IMR-90 (cell line): ENCODE data around the gene MAN1A2. TPM values are rescaled to one million over a fixed set of nuclear protein-coding genes. Genes with fewer than 3 reads are reported as not detected.

Experiments
- ATAC-seq: fragments of 200-7000 bp; cut with Tn5 transposase; 2 replicates; pipeline ENCODE4 v1.9.1; 2020; ENCODE audit warnings: low read depth, mild to moderate bottlenecking, moderate library complexity
- BruUV-seq: library from RNA; stranded (reverse); fragments of 400-500 nt; replicated peaks from 2 replicates; lab custom pipeline; 2021; lab: Mats Ljungman, UMichigan
- CTCF ChIA-PET: fragments of 300-600 bp; formaldehyde crosslinking; extraction: SDS; loops from one replicate; lab custom pipeline; 2021; ENCODE audit warnings: antibody characterized with exemption; lab: Yijun Ruan, JAX
- POLR2A ChIA-PET: fragments of 300-600 bp; sonication (Branson Sonifier 250); formaldehyde crosslinking; loops from one replicate; lab custom pipeline; 2022; ENCODE audit warnings: antibody characterized with exemption; ENCODE audit not compliant: unreplicated experiment; lab: Charles Lee
- DNase-seq: peaks from one replicate; pipeline ENCODE4 v3.0.0; 2013
- H2AFZ ChIP-seq: replicated peaks from 2 replicates; pipeline ENCODE3; 2013; ENCODE audit warnings: low read length, mild to moderate bottlenecking; ENCODE audit not compliant: poor library complexity
- H2AK5ac ChIP-seq: 2 replicates; pipeline ENCODE4 v1.6.1; 2013; ENCODE audit warnings: low read depth, low read length, inconsistent platforms
- H2AK9ac ChIP-seq: replicated peaks from 2 replicates; pipeline ENCODE3; 2013; ENCODE audit warnings: mild to moderate bottlenecking, low read depth, low read length, moderate library complexity; ENCODE audit not compliant: poor library complexity
- H2BK120ac ChIP-seq: 2 replicates; pipeline ENCODE4 v1.6.1; 2013; ENCODE audit warnings: low read depth, low read length, inconsistent platforms
- H2BK15ac ChIP-seq: 3 replicates; pipeline ENCODE4 v1.6.1; 2013; ENCODE audit warnings: low read depth, low read length, inconsistent platforms
- H2BK20ac ChIP-seq: 2 replicates; pipeline ENCODE4 v1.6.1; 2013; ENCODE audit warnings: low read depth, mild to moderate bottlenecking, inconsistent platforms, low read length, moderate library complexity
- H2BK5ac ChIP-seq: 2 replicates; pipeline ENCODE4 v1.6.1; 2013; ENCODE audit warnings: mild to moderate bottlenecking, low read depth, low read length, inconsistent platforms; ENCODE audit not compliant: poor library complexity, severe bottlenecking
- H3K14ac ChIP-seq: replicated peaks from 2 replicates; pipeline ENCODE4 v1.6.1; 2013; ENCODE audit warnings: low read depth, low read length, inconsistent platforms
- H3K18ac ChIP-seq: 2 replicates; pipeline ENCODE4 v1.6.1; 2013; ENCODE audit warnings: low read depth, low read length, control low read depth
- H3K23ac ChIP-seq: 2 replicates; pipeline ENCODE4 v1.6.1; 2013; ENCODE audit warnings: low read depth, low read length, inconsistent platforms
- H3K27ac ChIP-seq: 2 replicates; pipeline ENCODE4 v1.5.1; 2013; ENCODE audit warnings: mild to moderate bottlenecking, control low read depth, low read length; ENCODE audit not compliant: insufficient read depth
- H3K27me3 ChIP-seq: 2 replicates; pipeline ENCODE4 v1.6.1; 2013; ENCODE audit warnings: low read length; ENCODE audit not compliant: control insufficient read depth, insufficient read depth
- H3K36me3 ChIP-seq: 2 replicates; pipeline ENCODE4 v1.6.1; 2013; ENCODE audit warnings: low read length, mixed read lengths; ENCODE audit not compliant: control insufficient read depth, insufficient read depth
- H3K4ac ChIP-seq: 2 replicates; pipeline ENCODE4 v1.6.1; 2013; ENCODE audit warnings: low read depth, low read length, inconsistent platforms
- H3K4me1 ChIP-seq: 2 replicates; pipeline ENCODE4 v1.6.1; 2013; ENCODE audit warnings: low read length, mixed read lengths; ENCODE audit not compliant: control insufficient read depth, insufficient read depth
- H3K4me2 ChIP-seq: 2 replicates; pipeline ENCODE4 v1.6.1; 2013; ENCODE audit warnings: low read depth, mild to moderate bottlenecking, control low read depth, low read length, moderate library complexity
- H3K4me3 ChIP-seq: 2 replicates; pipeline ENCODE4 v1.5.1; 2013; ENCODE audit warnings: low read depth, mild to moderate bottlenecking, control low read depth, low read length, moderate library complexity; ENCODE audit not compliant: insufficient read depth
- H3K56ac ChIP-seq: 2 replicates; pipeline ENCODE4 v1.6.1; 2013; ENCODE audit warnings: low read length, inconsistent platforms; ENCODE audit not compliant: insufficient read depth; ENCODE audit errors: extremely low read depth
- H3K79me1 ChIP-seq, 2 experiments: 2 replicates each; pipeline ENCODE4 v1.6.1; 2013; ENCODE audit warnings: low read length in 2 of 2, inconsistent platforms in 1 of 2, low read depth in 1 of 2
- H3K9ac ChIP-seq: 2 replicates; pipeline ENCODE4 v1.6.1; 2013; ENCODE audit warnings: low read depth, low read length, control low read depth
- H3K9me1 ChIP-seq: 2 replicates; pipeline ENCODE4 v1.6.1; 2013; ENCODE audit warnings: low read length, inconsistent platforms; ENCODE audit not compliant: insufficient read depth
- H3K9me3 ChIP-seq: 2 replicates; pipeline ENCODE4 v1.6.1; 2013; ENCODE audit warnings: low read length; ENCODE audit not compliant: control insufficient read depth, insufficient read depth
- H4K20me1 ChIP-seq: 2 replicates; pipeline ENCODE4 v1.6.1; 2013; ENCODE audit warnings: low read length, inconsistent platforms; ENCODE audit not compliant: insufficient read depth
- H4K5ac ChIP-seq: 2 replicates; pipeline ENCODE4 v1.6.1; 2013; ENCODE audit warnings: mild to moderate bottlenecking, low read depth, low read length, control low read depth
- H4K8ac ChIP-seq, 2 experiments: 2 replicates each; pipeline ENCODE4 v1.6.1; 2013; ENCODE audit warnings: low read depth in 2 of 2, low read length in 2 of 2, control low read depth in 1 of 2, inconsistent platforms in 1 of 2
- H4K91ac ChIP-seq: 2 replicates; pipeline ENCODE4 v1.6.1; 2013; ENCODE audit warnings: low read depth, low read length, inconsistent platforms; ENCODE audit not compliant: insufficient read depth
- MAZ ChIP-seq: IDR thresholded peaks from 2 replicates; pipeline ENCODE4 v1.6.1; 2012; ENCODE audit warnings: low read depth, mild to moderate bottlenecking, low read length, improper control_type of control experiment, moderate library complexity, borderline replicate concordance
- RAD21 ChIP-seq: IDR thresholded peaks from 2 replicates; pipeline ENCODE4 v1.6.1; 2012; ENCODE audit warnings: low read length, improper control_type of control experiment
- WGBS, 2 experiments: methylation state at CpG; one replicate each; pipeline versions ENCODE4 v1.1.5 to v1.1.7; 2013; ENCODE audit warnings: missing lambda C conversion rate in 2 of 2; ENCODE audit not compliant: insufficient read length in 1 of 2; ENCODE audit errors: extremely low coverage in 2 of 2; 5-methylcytosine and 5-hydroxymethylcytosine counted together
- dilution Hi-C: fragments of 300-500 bp; cut with HindIII; formaldehyde crosslinking; loops from one replicate; pipeline ENCODE4 v1.14.3; 2018; ENCODE audit warnings: low sequenced_read_pairs; ENCODE audit not compliant: unreplicated experiment
- in situ Hi-C: fragments of 300-500 bp; cut with MboI; formaldehyde crosslinking; loops from 3 replicates; pipeline ENCODE4 v1.14.3; 2019; ENCODE audit warnings: low sequenced_read_pairs, inconsistent platforms, mixed read lengths
- intact Hi-C: fragments of 100-400 bp; cut with micrococcal nuclease; formaldehyde crosslinking; loops from 2 replicates; pipeline ENCODE4 v1.10.0; 2022
- polyA plus RNA-seq, 3 experiments: library from polyadenylated mRNA; depleted of rRNA; stranded (reverse); fragments of >200 nt; gene quantifications; 2 replicates each; pipeline ENCODE4 v1.2.3, GENCODE V29; 2012; ENCODE audit warnings: low replicate concordance in 1 of 3
- total RNA-seq: library from RNA; depleted of rRNA; stranded (reverse); fragments of >200 nt; gene quantifications from 2 replicates; pipeline ENCODE4 v1.2.3, GENCODE V29; 2012
- TF ChIP-seq, protein P1 (sequence below): conservative IDR thresholded peaks from 2 replicates; pipeline ENCODE4 v1.5.1; 2012; ENCODE audit warnings: mild to moderate bottlenecking, low read depth, low read length, improper control_type of control experiment

MAN1A2 gene
- total and polyA plus RNA-seq, 2 of the 4 experiments (the other 2 are of a cell fraction) = 12.4 to 29.4 TPM

- Histone ChIP-seq H3K79me1 (no peaks in the 10 kb centered on the region), H4K8ac (no peak overlapping the region), H4K91ac (no peak overlapping the region), H3K56ac (no peak overlapping the region), H3K14ac (no peak overlapping the region; the same call in 1 of the 2 replicates), H3K18ac (no peak overlapping the region), H3K4me3 (no peak overlapping the region), H3K27me3 (peaks cover 16% of the 10 kb centered on the region), H3K4ac (no peak overlapping the region), H4K20me1 (no peaks in the 10 kb centered on the region), H2BK15ac (no peak overlapping the region), H3K36me3 (no peaks in the 10 kb centered on the region), H2AFZ (no peak overlapping the region), H3K4me1 (no peaks in the 10 kb centered on the region), H3K27ac (no peak overlapping the region), H3K23ac (no peak overlapping the region), H2BK20ac (no peak overlapping the region), H2BK120ac (no peak overlapping the region), H3K9ac (no peak overlapping the region), H2AK5ac (no peak overlapping the region), H3K9me3 (peaks cover 2% of the 10 kb centered on the region), H4K5ac (no peak overlapping the region), H3K4me2 (no peak overlapping the region), H3K9me1 (no peaks in the 10 kb centered on the region), H2AK9ac (no peak overlapping the region), H2BK5ac (no peak overlapping the region)
- POLR2A ChIA-PET = no interaction called here
- CTCF ChIA-PET = no interaction called here
- in situ Hi-C loops (no loop called here), intact Hi-C loops (no loop called here), dilution Hi-C loops (no loop called here)
- TF ChIP-seq, protein P1, sequence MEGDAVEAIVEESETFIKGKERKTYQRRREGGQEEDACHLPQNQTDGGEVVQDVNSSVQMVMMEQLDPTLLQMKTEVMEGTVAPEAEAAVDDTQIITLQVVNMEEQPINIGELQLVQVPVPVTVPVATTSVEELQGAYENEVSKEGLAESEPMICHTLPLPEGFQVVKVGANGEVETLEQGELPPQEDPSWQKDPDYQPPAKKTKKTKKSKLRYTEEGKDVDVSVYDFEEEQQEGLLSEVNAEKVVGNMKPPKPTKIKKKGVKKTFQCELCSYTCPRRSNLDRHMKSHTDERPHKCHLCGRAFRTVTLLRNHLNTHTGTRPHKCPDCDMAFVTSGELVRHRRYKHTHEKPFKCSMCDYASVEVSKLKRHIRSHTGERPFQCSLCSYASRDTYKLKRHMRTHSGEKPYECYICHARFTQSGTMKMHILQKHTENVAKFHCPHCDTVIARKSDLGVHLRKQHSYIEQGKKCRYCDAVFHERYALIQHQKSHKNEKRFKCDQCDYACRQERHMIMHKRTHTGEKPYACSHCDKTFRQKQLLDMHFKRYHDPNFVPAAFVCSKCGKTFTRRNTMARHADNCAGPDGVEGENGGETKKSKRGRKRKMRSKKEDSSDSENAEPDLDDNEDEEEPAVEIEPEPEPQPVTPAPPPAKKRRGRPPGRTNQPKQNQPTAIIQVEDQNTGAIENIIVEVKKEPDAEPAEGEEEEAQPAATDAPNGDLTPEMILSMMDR = no peak
- no peak for TF ChIP-seq MAZ
- TF ChIP-seq RAD21 = no peak
- no peak for DNase-seq
- BruUV-seq = no TSS peak
- ATAC-seq = no peak
- WGBS, 2 experiments = no CpG with 5 or more reads among the region's 2 CpGs
Measured at GRCh38 chr1:117561071-117561470, 193.8 kb downstream of the MAN1A2 start.
